ENCODE data around the gene TUT1.
"Not testable (repeated sequence)": the region's sequence is repeated elsewhere in the genome, so short reads cannot be mapped to it uniquely, and the experiment has no call there.

Gene TUT1

DNA sequence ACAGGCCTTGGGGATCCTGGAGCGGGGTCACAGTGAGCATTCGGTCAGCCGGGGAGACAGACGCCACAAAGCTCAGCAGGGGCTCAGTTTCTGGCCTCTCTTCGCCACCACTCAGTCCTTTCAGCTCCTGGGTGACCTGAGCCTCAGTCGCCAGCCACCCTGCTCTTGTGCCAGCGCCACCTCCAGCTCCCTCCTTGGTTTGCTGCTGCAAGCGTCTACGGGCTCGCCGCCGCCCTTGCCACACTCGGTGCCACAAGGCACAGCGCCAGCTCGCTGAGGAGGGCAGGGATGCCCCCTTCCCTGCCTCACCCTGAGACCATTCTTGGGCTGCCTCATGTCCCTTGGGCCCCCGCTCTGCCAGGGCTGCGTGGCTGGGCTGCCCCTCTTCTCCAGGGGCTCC is 16.2 kb downstream of the TUT1 start:
- DNase-seq, result no peak

DNA sequence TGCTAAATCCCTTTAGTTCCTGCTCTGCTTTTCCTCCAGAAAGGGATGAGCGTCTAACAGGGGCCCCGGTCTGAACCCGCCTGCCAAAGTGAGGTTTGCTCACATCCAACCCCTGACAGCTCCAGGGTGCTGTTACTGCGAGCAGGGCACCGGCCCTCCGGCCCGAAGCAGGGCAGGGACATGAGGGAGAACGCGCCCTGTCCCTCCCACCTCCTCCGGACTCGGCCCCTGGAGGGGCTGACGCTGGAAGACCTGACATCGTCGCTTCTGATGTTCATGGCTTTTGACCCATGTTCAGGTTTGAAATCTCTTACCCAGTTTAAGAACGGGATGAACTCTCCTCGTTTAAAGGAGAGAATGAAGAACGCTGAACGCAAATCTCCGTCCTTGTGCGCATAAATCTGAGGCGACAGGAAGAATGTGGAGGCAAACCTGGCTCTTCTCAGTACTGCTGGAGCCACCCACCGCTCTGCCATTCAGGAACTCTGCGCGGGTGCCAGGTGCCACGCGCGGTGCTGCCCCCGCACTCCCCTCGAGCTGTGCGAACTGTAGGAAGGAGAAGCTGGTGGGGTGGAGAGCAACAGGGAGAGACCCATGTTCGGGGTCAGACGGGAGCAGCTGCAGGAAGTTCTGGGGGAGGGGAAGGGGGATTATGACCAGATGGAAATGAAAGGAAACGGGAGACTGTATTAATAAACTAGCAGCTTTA is 16.8 kb downstream of the TUT1 start:
- DNase-seq, result no peak

DNA sequence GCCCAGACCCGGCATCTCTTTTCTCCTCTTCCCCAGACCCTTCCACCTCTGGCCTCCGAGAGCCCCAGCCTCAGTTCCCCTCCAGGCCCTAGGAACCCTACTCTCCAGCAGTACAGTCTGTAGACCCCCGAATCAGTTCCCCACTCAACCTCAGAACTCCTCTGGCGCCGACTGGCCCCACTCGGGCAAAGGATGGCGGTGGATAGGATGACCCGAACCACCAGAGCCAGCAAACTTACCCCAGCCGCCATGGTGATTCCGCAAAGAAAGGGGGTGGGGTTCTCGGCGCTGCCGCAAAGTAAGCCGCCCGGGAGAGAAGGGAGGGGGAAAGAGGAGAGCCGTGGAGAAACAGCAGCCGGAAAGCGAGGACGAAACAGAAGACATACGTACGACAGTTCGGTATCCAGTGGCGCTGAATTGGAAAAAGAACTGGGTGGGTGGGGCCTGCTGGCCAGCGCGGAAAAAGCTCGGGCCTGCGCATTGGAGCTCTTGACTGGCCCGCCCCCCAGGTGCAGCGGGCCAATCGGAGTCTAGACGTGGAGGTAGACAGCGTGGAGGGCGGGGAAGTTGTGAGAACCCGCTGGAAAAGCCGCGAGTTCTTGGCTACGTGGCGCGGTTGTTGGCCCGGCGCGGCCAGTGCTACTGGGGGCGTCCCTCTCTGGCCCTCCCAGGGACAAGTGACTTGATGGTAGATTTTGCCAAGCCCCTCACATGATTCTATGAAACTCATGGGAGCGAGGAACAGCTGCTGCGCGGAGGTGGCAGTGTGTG is 17.5 kb downstream of the TUT1 start, which contains the start of gene EEF1G:
EEF1G (minus strand) TSS at position 300 of the 771 bp plus-strand sequence; CDS start at position 251, 49 bp downstream.
- DNase-seq, result peak; percentile 98

DNA sequence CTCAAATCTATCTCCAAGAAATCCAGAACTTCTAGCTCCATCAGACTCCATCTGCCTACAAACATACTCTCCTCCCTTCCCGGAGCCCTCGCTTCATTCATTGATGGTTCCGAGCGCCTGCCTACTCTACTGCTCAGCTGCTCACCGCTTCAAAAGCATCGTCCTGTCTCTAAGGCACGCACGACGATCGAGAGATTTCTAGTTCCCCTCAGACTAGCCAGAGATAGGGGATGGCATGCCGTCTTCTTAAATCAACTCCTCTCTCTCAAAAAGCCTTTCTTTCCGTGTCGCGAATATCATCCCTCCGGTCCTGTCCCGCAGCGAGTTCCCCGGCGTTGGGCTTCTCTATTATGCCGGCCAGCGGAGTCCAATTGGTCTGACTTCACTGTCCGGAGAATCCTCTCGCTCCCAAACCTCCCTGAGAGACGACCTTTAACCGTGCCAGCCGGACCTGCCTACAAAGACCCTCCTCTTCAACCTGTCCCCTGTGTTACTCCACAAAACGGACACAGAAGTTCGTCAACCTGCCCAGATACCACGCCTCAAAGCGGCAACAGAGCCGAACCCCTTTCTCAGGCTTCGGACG is 18.2 kb downstream of the TUT1 start:
- no peak for DNase-seq

DNA sequence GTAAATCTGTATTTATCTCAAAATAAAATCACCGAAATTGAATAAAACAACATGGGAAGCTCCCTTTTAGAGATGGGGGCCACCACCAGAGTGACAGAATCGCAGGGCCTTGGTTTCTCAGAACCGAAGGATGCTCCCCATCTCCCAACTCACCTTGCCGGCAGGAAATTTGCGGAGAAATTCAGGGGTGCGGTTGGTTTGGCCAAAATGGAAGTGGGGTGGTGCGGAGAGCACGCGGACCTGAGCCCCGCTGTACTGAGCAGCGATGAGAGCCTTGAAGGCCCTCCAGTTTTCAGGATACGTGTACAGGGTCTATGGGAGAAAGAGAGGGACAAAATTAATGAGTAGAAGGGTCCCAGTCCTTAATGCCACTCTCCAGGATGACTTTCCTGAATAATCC is 18.9 kb downstream of the TUT1 start:
- DNase-seq, result no peak

DNA sequence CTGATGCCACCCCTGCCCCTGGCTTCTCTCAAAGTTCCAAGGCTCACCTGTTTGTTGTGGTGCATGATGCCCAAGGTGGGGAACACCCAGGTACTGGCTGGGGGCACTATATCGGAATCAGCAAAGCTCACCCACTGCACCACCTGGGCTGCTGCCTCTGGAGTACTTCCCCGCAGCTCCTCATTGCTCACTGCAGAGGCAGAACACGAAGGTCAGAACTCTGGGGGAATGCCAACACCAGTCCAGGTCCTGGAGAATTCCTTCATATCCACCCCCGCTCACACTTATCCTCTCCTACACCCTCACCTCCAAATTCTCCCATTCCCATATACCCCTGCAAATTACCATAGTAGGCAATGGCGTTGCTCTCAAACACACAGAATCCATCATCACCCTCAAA is 19.8 kb downstream of the TUT1 start:
- DNase-seq, result not testable (repeated sequence)

DNA sequence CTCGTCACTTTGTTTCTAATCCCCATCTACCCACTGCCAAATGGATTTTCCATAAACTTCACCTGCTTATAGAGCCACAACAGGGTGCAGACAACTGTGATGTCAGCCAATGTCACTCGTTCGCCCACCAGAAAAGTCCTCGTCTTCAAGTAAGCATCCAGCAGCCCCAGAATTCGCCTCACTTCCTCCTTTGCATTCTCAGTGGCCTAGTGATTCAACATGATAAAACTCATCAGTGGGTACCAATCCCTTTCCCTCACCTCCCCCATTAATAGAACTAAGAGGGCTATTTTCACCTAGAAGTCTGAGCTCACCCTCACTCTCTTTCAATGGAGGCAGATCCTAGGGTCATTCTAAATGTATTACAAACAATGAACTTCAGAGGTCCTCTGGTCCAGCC is 20.4 kb downstream of the TUT1 start:
- DNase-seq, result not testable (repeated sequence)

DNA sequence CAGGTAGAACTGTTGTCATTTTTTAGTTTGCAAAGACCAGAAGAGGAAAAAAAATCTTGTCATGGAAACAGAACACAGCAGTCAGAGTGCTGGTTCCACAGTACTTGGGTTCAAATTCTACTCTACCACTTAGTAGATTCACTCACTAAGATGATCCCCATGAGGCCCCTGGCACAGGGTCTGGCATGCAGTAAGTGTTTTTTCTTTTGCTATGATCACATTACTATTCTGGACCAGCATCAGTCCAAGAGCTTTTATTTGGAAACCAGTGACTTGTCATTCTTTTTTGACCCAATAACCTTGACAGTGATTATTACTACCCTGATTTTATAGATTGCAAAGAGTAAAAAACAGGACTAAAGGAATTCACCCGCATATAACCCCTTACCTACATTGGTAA is 21.7 kb downstream of the TUT1 start:
- DNase-seq, result no peak

DNA sequence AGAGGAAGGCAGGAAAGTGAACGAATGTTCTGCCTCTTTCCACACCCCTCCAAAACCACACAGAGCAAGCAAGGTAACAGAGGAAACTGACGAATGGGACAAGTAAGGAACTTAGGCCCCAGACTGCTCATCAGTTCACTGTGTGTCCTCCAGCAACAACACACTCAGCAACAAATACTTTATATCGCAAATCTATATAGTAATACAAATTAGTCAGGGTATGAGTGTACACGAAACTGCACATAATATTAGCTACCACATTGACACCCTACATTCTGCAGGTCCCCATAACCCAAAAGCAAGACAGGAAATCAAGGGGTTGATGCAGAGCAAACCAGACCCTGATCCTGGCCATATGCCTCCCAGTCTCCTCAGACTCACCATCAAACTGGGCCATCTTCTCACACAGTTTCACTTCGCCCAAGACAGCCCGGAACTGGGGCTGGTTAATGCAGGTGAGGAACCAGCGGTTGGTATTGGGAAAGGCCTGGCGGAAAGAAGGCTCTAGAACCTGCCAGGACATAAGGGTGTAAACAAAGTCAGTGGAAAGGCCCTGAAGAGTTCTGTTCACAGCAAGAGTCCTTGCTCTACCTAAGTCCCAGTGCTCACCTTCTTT is 24.2 kb downstream of the TUT1 start:
- no peak for DNase-seq

DNA sequence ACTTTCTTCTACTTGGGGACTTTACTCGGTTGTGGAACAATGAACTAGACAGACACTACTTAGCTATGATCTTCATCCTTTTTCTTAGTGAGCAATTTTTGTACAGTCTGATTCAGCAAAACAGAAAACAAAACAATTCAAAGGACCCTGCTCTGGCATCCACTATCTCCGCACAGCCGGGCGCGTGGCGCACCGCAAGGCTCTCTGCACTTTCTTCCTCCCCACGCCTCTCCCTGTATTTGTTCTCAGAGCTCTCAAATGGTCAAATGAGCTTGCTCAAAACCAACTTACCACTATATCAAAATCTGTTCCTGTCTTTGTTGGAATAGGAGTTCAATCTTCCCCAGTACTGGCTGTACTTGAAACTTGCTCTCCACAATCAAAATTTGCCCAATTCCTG is 25.1 kb downstream of the TUT1 start:
- DNase-seq, result no peak

DNA sequence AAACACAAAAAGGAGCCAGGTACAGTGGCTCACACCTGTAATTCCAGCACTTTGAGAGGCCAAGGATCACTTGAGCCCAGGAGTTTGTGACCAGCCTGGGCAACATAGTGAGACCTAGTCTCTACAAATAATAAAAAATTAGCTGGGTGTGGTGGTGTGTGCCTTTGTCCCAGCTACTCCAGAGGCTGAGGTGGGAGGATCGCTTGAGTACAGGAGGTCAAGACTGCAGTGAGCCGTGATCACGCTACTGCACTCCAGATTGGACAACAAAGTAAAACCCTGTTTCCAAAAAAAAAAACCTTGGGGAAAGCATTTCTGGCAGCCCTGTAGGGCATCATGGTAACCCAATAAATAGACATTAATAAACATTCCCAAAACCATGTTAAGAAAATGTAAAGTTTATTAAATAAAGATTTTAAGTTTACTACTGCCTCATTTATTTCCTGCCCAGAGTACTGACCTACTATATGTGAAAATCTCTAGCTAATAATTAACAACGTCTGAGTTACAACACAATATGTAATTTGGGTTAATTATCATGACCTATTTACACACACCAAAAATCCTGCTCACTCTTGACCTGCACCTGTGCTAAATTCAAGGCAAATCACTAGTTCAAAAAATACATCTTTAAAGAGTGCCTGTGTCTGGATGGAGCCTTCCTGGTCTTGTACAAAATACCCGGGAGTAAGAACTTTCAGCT is 26.1 kb downstream of the TUT1 start:
- DNase-seq, result no peak

DNA sequence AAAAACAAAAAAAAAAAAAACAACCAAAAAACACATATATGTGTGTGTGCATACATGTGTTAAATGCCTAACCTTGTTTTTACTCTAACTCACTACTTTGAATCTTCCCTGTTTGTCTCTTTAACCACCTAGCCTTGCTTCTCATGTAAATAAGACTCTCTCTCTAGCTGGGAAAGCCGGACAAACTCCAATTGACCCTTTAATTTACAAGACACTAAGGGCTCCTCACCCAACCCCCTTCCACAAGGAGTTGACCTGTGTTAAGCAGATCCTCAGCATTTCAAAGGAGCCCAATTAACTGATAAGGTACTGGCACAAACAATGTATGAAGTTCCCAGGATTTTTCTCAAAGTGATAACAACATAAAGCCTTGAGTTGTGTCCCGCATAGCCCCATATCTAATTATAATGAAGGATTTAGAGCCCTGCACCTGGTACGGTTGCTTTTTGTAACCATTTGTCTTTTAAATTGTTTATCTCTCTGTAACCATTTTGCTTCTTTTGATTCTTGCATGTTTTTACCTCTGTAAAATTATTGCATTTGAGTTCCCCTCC is 29.6 kb downstream of the TUT1 start:
- DNase-seq, result not testable (repeated sequence)

DNA sequence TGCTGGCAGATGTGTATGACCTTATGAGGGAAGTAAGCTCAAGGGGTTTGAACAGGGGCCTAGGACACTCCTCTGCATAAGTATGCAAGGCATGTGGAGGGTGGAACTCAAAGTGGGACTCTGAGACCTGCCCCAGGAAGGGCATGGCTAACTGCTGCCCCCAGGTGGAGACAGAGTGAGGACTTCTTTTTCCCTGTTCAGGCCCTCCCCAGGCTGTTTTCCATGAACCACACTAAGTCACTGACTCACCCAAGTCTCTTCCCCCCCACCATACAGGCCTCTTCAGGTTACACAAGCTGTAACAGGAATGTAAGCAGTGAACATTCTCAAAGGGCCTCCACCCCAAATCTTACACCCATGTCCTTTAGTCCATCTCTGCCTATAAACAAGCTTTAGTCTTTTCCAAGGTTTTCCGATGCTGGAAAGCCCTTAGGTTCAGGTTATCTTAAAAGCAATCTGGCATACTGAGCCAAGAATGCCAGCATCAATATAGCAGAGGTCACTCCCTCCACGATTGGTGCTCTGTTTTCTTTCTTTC is 30.7 kb downstream of the TUT1 start:
- no peak for DNase-seq

DNA sequence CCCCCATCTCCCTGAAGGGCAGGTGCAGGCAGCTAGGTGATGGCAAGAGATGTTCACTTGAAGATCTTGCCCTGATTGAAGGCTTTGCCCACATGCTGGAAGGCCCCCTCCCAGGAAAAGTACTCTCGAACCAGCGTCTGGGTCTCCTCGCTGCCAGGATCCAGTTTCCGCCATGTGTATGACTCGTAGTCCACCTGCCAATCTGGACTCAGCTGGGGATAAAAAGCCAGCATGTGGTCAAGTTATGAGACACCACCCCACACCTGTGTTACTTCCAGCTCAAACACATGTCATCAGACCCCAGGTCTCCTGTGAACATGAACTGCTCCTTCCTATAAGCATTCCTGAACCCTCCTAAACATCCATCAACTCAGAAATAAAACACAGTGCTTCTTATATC is 31.7 kb downstream of the TUT1 start:
- not testable (repeated sequence) for DNase-seq

DNA sequence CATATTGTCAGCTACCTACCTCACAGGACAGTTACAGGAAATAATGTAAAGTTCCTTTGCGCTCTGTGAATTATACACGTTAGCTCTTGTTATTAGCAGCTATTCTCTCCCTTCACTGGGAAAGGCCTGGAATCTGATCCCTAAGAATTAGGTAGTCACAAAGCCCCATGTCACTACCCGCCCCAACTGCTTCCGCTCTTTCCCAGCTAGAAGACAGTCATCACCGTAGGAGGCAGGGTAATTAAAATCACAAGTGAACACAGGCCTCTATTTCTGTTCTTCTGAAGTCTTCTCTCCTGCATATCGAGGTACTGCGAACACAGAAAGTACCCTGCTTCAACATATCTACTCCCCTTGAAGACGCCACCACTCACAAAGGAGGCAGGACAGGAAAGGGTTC is 32.1 kb downstream of the TUT1 start:
- no peak for DNase-seq

DNA sequence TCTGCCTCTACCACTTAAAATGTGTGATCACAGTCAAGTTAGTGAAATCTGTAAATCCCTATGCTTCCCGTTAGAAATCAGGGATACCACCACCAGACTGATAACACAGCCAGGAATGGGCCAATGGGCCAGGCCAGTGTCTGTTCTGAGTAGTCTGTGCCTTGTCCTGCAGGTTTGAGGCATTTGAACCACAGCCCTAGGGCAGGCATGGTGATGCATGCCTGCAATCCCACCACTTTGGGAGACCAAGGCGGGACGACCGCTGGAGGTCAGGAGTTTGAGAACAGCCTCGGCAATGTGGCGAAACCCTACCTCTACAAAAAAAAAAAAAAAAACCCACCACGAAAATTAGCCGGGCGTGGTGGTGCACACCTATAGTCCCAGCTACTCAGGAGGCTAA is 32.7 kb downstream of the TUT1 start:
- DNase-seq, result no peak

DNA sequence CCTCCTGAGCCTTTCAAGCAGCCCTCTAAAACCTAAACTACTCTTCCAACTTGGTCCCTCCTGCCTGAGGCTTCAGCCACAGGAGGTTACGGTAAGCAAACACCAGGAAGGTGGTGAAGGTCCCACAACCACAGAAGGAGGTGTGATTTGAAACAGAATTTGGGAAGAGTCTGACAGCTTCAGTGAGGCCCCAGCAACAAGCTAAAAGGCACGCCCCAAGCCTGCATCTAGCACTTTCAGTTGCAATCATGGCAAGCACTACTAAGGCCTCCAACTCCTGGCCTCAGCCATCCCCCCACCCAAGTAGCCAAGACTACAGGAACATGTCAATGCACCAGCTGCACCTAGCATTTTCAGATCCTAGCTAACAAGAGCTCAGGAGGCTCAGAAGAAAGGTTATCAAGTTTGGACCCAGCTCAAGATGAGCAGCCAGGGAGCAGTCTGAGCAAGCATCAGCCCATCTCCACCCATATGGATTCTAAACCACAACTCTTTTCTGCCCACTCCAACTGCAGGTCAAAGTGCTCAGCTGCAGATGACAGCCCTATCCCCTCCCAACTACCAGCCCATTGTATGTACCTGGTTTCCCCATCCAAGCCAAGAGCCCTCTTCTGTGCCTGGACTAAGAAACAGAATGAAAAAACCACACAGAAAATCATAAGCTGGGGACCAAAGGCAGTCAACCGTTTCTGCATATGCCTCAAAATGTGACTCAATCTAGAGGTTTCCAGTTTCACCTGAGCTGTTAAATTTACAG is 34.3 kb downstream of the TUT1 start:
- no peak for DNase-seq

DNA sequence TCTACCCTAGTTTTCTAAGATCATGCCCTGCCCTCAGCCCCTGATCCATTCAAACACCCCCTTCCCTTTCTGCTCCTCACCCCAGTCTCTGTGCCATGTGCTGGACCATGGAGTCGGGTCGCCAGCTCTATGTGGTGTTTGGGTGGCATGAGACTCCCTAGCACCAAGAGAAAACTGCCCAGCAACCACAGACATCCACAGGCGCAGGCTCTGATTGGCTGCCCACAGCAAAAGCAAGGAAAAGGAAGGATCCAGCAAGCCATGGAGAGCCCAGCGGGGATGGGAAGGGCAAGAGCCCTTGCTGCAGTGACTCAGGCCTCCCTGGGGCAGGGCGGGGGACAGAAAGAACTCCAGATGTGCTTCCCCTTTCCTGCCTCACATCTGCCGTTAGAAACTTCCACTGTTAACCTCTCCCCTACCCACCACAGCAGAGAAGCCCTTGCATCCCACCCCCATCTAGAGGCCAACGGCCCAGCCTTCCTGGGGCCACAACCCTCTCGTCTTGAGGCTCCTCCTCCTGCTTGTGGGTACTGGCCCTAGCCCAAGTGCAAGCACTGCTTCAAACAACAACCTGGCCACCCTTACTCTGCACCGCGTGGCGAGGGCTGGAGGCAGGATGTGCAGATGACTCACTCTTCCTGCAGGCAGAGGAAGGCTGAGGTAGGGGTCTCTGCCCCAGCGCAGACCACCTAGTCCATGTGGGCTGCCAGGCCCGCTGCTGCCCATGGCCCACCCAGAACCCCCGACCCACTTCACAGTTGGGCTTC is 35.0 kb downstream of the TUT1 start:
- no peak for DNase-seq

DNA sequence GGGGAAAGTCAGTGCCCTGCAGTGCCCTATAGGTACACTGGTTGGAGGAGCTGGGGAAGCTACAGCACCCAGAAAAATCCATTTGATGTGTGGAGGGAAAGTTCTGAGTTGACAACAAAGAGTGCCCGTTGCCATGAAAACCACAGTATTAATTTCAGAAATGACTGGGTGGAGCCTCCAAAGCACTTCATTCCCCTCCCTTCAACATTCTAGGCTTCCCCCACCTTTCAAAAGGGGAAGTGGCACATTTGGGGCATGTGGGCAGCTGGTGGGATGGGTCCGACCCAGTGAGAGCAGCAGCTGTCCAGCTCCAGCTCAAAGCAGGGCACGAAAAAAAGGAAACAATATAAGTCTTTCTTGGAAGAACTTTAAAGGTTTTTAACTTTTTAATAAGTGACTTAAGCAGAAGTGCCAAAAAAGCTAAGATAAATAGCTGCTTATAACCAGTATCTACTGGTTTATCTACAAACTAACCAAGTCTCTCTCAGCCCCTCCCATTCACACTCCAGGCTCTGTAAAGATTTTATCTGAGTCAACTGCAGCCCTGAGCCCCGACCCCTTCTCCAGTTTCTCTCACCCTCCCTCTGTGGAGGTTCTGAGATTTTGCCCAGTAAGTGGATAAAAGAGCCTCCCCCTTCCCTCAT is 35.7 kb downstream of the TUT1 start:
- no peak for DNase-seq
